Stimulated activated CD4-positive, alpha-beta T cell treated with anti-CD3 and anti-CD28 coated beads, TNF-alpha, amount 100 ng/mL, for 4 hours (primary cell): ENCODE results near the gene LOXL1.
"Not testable (repeated sequence)": the region's sequence is repeated elsewhere in the genome, so short reads cannot be mapped to it uniquely, and the experiment has no call there.

Experiments used
- DNase-seq, 3 experiments: peaks; one replicate each; pipeline ENCODE4 v3.0.0-alpha.2; 2020; ENCODE audit warnings: low read depth in 3 of 3

The LOXL1 gene

GRCh38 chr15:73952913-73953750, 26.9 kb downstream of the LOXL1 start:
- no peak for DNase-seq

GRCh38 chr15:73954188-73955145, 28.2 kb downstream of the LOXL1 start:
- DNase-seq, result no peak

GRCh38 chr15:73955326-73955725, 29.1 kb downstream of the LOXL1 start:
- DNase-seq, result no peak

- no peak for DNase-seq
These were observed 29.8 kb downstream of the LOXL1 start for GRCh38 chr15:73955861-73956742.

- DNase-seq, result no peak
These were observed 30.5 kb downstream of the LOXL1 start for GRCh38 chr15:73956743-73957135.

GRCh38 chr15:73957276-73957675, 31.0 kb downstream of the LOXL1 start:
- DNase-seq, result no peak

GRCh38 chr15:73957785-73958184, 31.5 kb downstream of the LOXL1 start:
- no peak for DNase-seq

GRCh38 chr15:73959012-73959581, 32.8 kb downstream of the LOXL1 start:
- no peak for DNase-seq

- no peak for DNase-seq
These were observed 33.5 kb downstream of the LOXL1 start for GRCh38 chr15:73959801-73960200.

GRCh38 chr15:73960472-73961070, 34.3 kb downstream of the LOXL1 start:
- not testable (repeated sequence) for DNase-seq

GRCh38 chr15:73962433-73962832, 36.2 kb downstream of the LOXL1 start:
- no peak for DNase-seq

GRCh38 chr15:73964736-73965093, 38.5 kb downstream of the LOXL1 start:
- peak; percentile 70 to 76 (median 70) for DNase-seq

GRCh38 chr15:73965094-73965757, 39.0 kb downstream of the LOXL1 start:
- no peak for DNase-seq

GRCh38 chr15:73965758-73966113, 39.5 kb downstream of the LOXL1 start:
- DNase-seq, result no peak

GRCh38 chr15:73968461-73968860, 42.2 kb downstream of the LOXL1 start:
- DNase-seq, result no peak

GRCh38 chr15:73969151-73969759, 43.0 kb downstream of the LOXL1 start:
- no peak for DNase-seq

- DNase-seq, result peak; percentile 50 to 65 (median 61)
These were observed 46.9 kb downstream of the LOXL1 start for GRCh38 chr15:73972984-73973682.

GRCh38 chr15:73973683-73974200, 47.5 kb downstream of the LOXL1 start:
- DNase-seq, result not testable (repeated sequence)
